BE2C (cell line): Measurements from ENCODE around the gene FBLN1.
A peak's percentile ranks its signal among the peaks of the same experiment; 100 is the strongest.

ENCODE experiments used
- DNase-seq: peaks from one replicate; pipeline ENCODE4 v3.0.0-alpha.2; 2020
- H3K27me3 ChIP-seq: fragments of 250-450 bp; sonication (Bioruptor Pico); 2 replicates; pipeline ENCODE4 v1.5.1; 2020; ENCODE audit warnings: mild to moderate bottlenecking
- H3K36me3 ChIP-seq: fragments of 250-450 bp; sonication (Bioruptor Pico); 2 replicates; pipeline ENCODE4 v1.5.1; 2020; ENCODE audit warnings: mild to moderate bottlenecking
- H3K4me1 ChIP-seq: fragments of 250-450 bp; sonication (Bioruptor Pico); 2 replicates; pipeline ENCODE4 v1.5.1; 2020
- H3K4me3 ChIP-seq: 2 replicates; pipeline ENCODE4 v1.5.1; 2011; ENCODE audit warnings: low read depth, low read length
- H3K9me3 ChIP-seq: fragments of 250-450 bp; sonication (Bioruptor Pico); 2 replicates; pipeline ENCODE4 v1.5.1; 2020
- CTCF ChIP-seq: IDR thresholded peaks from 2 replicates; pipeline ENCODE4 v1.5.1; 2012; ENCODE audit warnings: mild to moderate bottlenecking, low read depth, low read length

Gene FBLN1

GRCh38 chr22:45574069-45574703, 71.5 kb downstream of the FBLN1 start:
- H3K27me3 ChIP-seq: no peaks in the 10 kb centered on the region
- no peak for TF ChIP-seq CTCF
- no peaks in the 10 kb centered on the region for H3K9me3 ChIP-seq
- no peak overlapping the region for H3K4me3 ChIP-seq
- peak; percentile 46 for DNase-seq
- H3K4me1 ChIP-seq: no peaks in the 10 kb centered on the region
- H3K36me3 ChIP-seq: no peaks in the 10 kb centered on the region

DNA sequence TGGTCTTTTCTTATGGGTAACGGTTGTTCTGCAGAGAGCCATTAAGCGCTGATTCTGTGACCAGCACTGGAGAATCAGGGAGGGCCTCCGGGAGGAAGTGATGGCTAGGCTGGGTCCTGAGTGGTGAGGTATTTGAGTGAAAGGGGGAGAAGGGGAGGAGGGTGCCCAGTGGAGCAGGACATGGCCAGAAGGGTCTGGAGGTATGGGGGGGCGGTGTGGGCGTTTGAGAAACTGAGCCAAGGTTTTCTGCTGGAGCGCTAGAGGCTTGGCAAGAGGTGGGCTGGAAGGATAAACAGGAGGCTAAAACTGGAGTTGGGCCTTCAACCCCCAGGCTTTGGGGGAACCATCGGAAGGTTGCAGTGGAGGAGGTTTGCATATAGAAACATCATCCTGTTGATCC, 72.5 kb downstream of the FBLN1 start:
- H3K36me3 ChIP-seq: no peaks in the 10 kb centered on the region
- no peaks in the 10 kb centered on the region; the same call in 1 of the 2 replicates for H3K4me1 ChIP-seq
- no peaks in the 10 kb centered on the region for H3K9me3 ChIP-seq
- no peak for TF ChIP-seq CTCF
- H3K4me3 ChIP-seq: no peak overlapping the region
- no peak for DNase-seq
- no peaks in the 10 kb centered on the region for H3K27me3 ChIP-seq

- Histone ChIP-seq H3K36me3 (no peaks in the 10 kb centered on the region), H3K4me3 (no peak overlapping the region), H3K9me3 (no peaks in the 10 kb centered on the region), H3K27me3 (no peaks in the 10 kb centered on the region), H3K4me1 (peaks cover 4% of the 10 kb centered on the region)
- TF ChIP-seq CTCF: no peak
- DNase-seq: no peak
These were observed 73.1 kb downstream of the FBLN1 start for GRCh38 chr22:45575607-45576272.

DNA sequence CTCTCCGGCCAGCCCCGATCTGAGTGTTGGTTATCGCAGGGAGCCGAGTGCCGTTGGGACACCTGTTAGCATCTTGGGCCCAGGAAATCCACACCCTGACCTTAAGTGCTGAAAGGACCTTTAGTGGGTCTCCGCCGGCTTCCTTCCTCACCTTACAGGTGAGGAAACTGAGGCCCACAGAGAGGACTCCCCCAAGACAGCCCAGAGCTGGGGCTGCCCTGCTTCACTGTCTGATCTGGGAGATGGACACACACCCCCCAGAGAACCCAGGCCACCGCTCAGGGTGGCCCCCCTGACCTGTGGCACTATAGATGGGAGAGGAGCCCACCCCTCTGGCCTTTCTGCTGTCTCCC, 73.6 kb downstream of the FBLN1 start:
- Histone ChIP-seq H3K36me3 (no peaks in the 10 kb centered on the region), H3K4me3 (no peak overlapping the region), H3K9me3 (no peaks in the 10 kb centered on the region), H3K4me1 (peaks cover 9% of the 10 kb centered on the region), H3K27me3 (no peaks in the 10 kb centered on the region)
- DNase-seq: no peak
- TF ChIP-seq CTCF: no peak

- DNase-seq: no peak
- Histone ChIP-seq H3K4me3 (no peak overlapping the region), H3K4me1 (peaks cover 10% of the 10 kb centered on the region), H3K9me3 (no peaks in the 10 kb centered on the region), H3K27me3 (no peaks in the 10 kb centered on the region), H3K36me3 (no peaks in the 10 kb centered on the region)
- no peak for TF ChIP-seq CTCF
These were observed 74.2 kb downstream of the FBLN1 start for GRCh38 chr22:45576730-45577464.
